GM23248 (cell line): ENCODE data around the gene R3HDM2. TPM values are rescaled to one million over a fixed set of nuclear protein-coding genes. Genes with fewer than 3 reads are reported as not detected.

ENCODE experiments used
- DNase-seq: peaks from one replicate; pipeline ENCODE4 v3.0.0-alpha.2; 2015
- H2AFZ ChIP-seq: fragments of 200-600 bp; sonication (generic); 2 replicates; pipeline ENCODE4 v1.6.1; 2016; ENCODE audit warnings: antibody characterized with exemption
- H3F3A ChIP-seq: fragments of 200-600 bp; sonication (generic); 2 replicates; pipeline ENCODE4 v1.6.1; 2016; ENCODE audit warnings: mild to moderate bottlenecking, antibody characterized with exemption, mixed run types; ENCODE audit not compliant: insufficient read depth
- H3K27ac ChIP-seq: fragments of 200-600 bp; sonication (generic); 2 replicates; pipeline ENCODE4 v1.5.1; 2016; ENCODE audit warnings: mild to moderate bottlenecking
- H3K27me3 ChIP-seq: fragments of 200-600 bp; sonication (generic); replicated peaks from 2 replicates; pipeline ENCODE4 v1.6.1; 2016; ENCODE audit warnings: mild to moderate bottlenecking; ENCODE audit not compliant: insufficient read depth
- H3K36me3 ChIP-seq: fragments of 200-600 bp; sonication (generic); 2 replicates; pipeline ENCODE4 v1.6.1; 2016; ENCODE audit warnings: low read depth, mild to moderate bottlenecking
- H3K4me1 ChIP-seq: fragments of 200-600 bp; sonication (generic); 2 replicates; pipeline ENCODE4 v1.6.1; 2016; ENCODE audit warnings: mild to moderate bottlenecking; ENCODE audit not compliant: insufficient read depth
- H3K4me2 ChIP-seq: fragments of 200-600 bp; sonication (generic); one replicate; pipeline ENCODE4 v1.6.1; 2016; ENCODE audit warnings: mild to moderate bottlenecking; ENCODE audit not compliant: unreplicated experiment
- H3K4me3 ChIP-seq: fragments of 200-600 bp; sonication (generic); 2 replicates; pipeline ENCODE4 v1.5.1; 2016; ENCODE audit warnings: mild to moderate bottlenecking
- H3K79me2 ChIP-seq: fragments of 200-600 bp; sonication (generic); 2 replicates; pipeline ENCODE4 v1.6.1; 2016; ENCODE audit warnings: mild to moderate bottlenecking; ENCODE audit not compliant: insufficient read depth
- H3K9ac ChIP-seq: fragments of 200-600 bp; sonication (generic); 2 replicates; pipeline ENCODE4 v1.6.1; 2016; ENCODE audit warnings: mild to moderate bottlenecking
- H3K9me2 ChIP-seq: fragments of 200-600 bp; sonication (generic); 2 replicates; pipeline ENCODE4 v1.6.1; 2016; ENCODE audit warnings: mixed run types, mild to moderate bottlenecking, moderate library complexity; ENCODE audit not compliant: insufficient read depth
- H3K9me3 ChIP-seq: fragments of 200-600 bp; sonication (generic); one replicate; pipeline ENCODE4 v1.6.1; 2017; ENCODE audit warnings: low read depth
- H4K20me1 ChIP-seq: fragments of 200-600 bp; sonication (generic); 2 replicates; pipeline ENCODE4 v1.6.0; 2016; ENCODE audit not compliant: insufficient read depth
- EZH2 ChIP-seq: fragments of 200-600 bp; sonication (generic); IDR thresholded peaks from 2 replicates; pipeline ENCODE4 v1.6.1; 2018; ENCODE audit warnings: antibody characterized with exemption, mild to moderate bottlenecking; ENCODE audit not compliant: insufficient read depth, poor library complexity, severe bottlenecking
- EZH2phosphoT487 ChIP-seq: fragments of 200-600 bp; sonication (generic); IDR thresholded peaks from 2 replicates; pipeline ENCODE4 v1.6.1; 2018; ENCODE audit warnings: antibody characterized with exemption, moderate library complexity, mild to moderate bottlenecking, low read depth; ENCODE audit not compliant: insufficient read depth
- WGBS, 2 experiments: methylation state at CpG; one replicate each; pipeline ENCODE4 v1.1.6; 2015 to 2017; ENCODE audit warnings: low lambda C conversion rate in 2 of 2, low coverage in 1 of 2; ENCODE audit errors: missing lambda C conversion rate in 2 of 2; 5-methylcytosine and 5-hydroxymethylcytosine counted together
- in situ Hi-C: fragments of 300-500 bp; cut with MboI; formaldehyde crosslinking; loops from 2 replicates; pipeline ENCODE4 v1.15.0; 2020
- polyA plus RNA-seq: library from polyadenylated mRNA; unstranded; fragments of >200 nt; fragmentation: Nextera tagmentation; extraction: Ambion mirVana; gene quantifications from 2 replicates; pipeline ENCODE4 v1.2.1, GENCODE V29; 2016
- total RNA-seq: library from RNA; depleted of rRNA; stranded (reverse); fragments of >200 nt; shearing (Covaris generic); gene quantifications from 2 replicates; pipeline ENCODE4 v1.2.3, GENCODE V29; 2014

The R3HDM2 gene
- total and polyA plus RNA-seq, 2 experiments from 2014 or later: 16.9 to 17.0 TPM

GRCh38 chr12:57258977-57259970 is 171.6 kb downstream of the R3HDM2 start:
- H3K36me3 ChIP-seq: peaks cover 31% of the 10 kb centered on the region
- 75 to 79% methylated on average over 6 of the region's 6 CpGs for WGBS, 2 experiments
- DNase-seq: no peak
- no peak overlapping the region for H3K4me2 ChIP-seq
- H3F3A ChIP-seq: no peaks in the 10 kb centered on the region; the same call in 1 of the 2 replicates
- no peak for TF ChIP-seq EZH2phosphoT487
- no peak for TF ChIP-seq EZH2
- H3K79me2 ChIP-seq: no peaks in the 10 kb centered on the region
- no peaks in the 10 kb centered on the region for H4K20me1 ChIP-seq
- H2AFZ ChIP-seq: no peak overlapping the region
- H3K27me3 ChIP-seq: no peaks in the 10 kb centered on the region
- H3K27ac ChIP-seq: no peak overlapping the region
- H3K9ac ChIP-seq: no peak overlapping the region
- H3K4me3 ChIP-seq: no peak overlapping the region
- no peaks in the 10 kb centered on the region for H3K4me1 ChIP-seq
- in situ Hi-C loops: no loop called here
- no peaks in the 10 kb centered on the region for H3K9me3 ChIP-seq
- H3K9me2 ChIP-seq: no peaks in the 10 kb centered on the region

GRCh38 chr12:57255916-57256315 is 174.9 kb downstream of the R3HDM2 start:
- Histone ChIP-seq H3K36me3 (peaks cover 32% of the 10 kb centered on the region), H3K9me2 (no peaks in the 10 kb centered on the region), H3F3A (no peaks in the 10 kb centered on the region; the same call in 1 of the 2 replicates), H3K4me3 (no peak overlapping the region), H3K4me2 (no peak overlapping the region), H3K9me3 (no peaks in the 10 kb centered on the region), H4K20me1 (no peaks in the 10 kb centered on the region), H3K9ac (no peak overlapping the region), H3K27me3 (no peaks in the 10 kb centered on the region), H3K4me1 (no peaks in the 10 kb centered on the region), H2AFZ (no peak overlapping the region), H3K27ac (no peak overlapping the region), H3K79me2 (no peaks in the 10 kb centered on the region)
- in situ Hi-C loops: no loop called here
- no peak for DNase-seq
- WGBS, 2 experiments: 91 to 100% methylated on average over 6 of the region's 6 CpGs
- TF ChIP-seq EZH2phosphoT487 (no peak), EZH2 (no peak)

- Histone ChIP-seq H3K27me3 (no peaks in the 10 kb centered on the region), H3K4me2 (no peak overlapping the region), H3K27ac (no peak overlapping the region), H3K36me3 (peaks cover 32% of the 10 kb centered on the region), H3K9me3 (no peaks in the 10 kb centered on the region), H3F3A (no peaks in the 10 kb centered on the region; the same call in 1 of the 2 replicates), H4K20me1 (no peaks in the 10 kb centered on the region), H3K9me2 (no peaks in the 10 kb centered on the region), H3K79me2 (no peaks in the 10 kb centered on the region), H3K4me1 (no peaks in the 10 kb centered on the region), H3K4me3 (no peak overlapping the region), H2AFZ (no peak overlapping the region), H3K9ac (no peak overlapping the region)
- in situ Hi-C loops: no loop called here
- TF ChIP-seq EZH2: no peak
- DNase-seq: no peak
- 91% methylated on average over 14 of the region's 14 CpGs for WGBS, 2 experiments
Observed at GRCh38 chr12:57254506-57255280, 176.2 kb downstream of the R3HDM2 start.

- Histone ChIP-seq H3K4me2 (no peak within 1 kb of the TSS), H3K9me3 (no peaks in the 10 kb centered on the region), H3K27me3 (no peaks in the 10 kb centered on the region), H3F3A (no peaks in the 10 kb centered on the region; the same call in 1 of the 2 replicates), H3K27ac (no peak within 1 kb of the TSS), H3K9me2 (no peaks in the 10 kb centered on the region), H3K4me3 (no peak within 1 kb of the TSS), H3K79me2 (no peaks in the 10 kb centered on the region), H4K20me1 (no peaks in the 10 kb centered on the region), H3K36me3 (peaks cover 4% of the 10 kb centered on the region; the same call in 1 of the 2 replicates), H3K9ac (no peak within 1 kb of the TSS), H3K4me1 (no peaks in the 10 kb centered on the region), H2AFZ (no peak within 1 kb of the TSS)
- TF ChIP-seq EZH2 (no peak), EZH2phosphoT487 (no peak)
- in situ Hi-C loops: no loop called here
- 61 to 66% methylated on average over 7 of the region's 7 CpGs for WGBS, 2 experiments
- no peak for DNase-seq
Observed at GRCh38 chr12:57250956-57251355, 179.9 kb downstream of the R3HDM2 start, which contains the start of gene STAC3. Gene STAC3, minus strand, starts transcription at chr12:57251187. Its CDS starts 1,551 bp downstream, at chr12:57249636.
